SK-N-SH treated with all-trans-retinoic acid at 6 μM for 48 hours (cell line): ENCODE results near the gene OAS1.

Source experiments
- ATAC-seq: fragments of 200-7000 bp; cut with Tn5 transposase; 3 replicates; pipeline ENCODE4 v1.9.1; 2020; ENCODE audit warnings: mild to moderate bottlenecking, moderate library complexity
- ARNTL ChIP-seq: fragments of 450-650 bp; formaldehyde crosslinking; IDR thresholded peaks from 2 replicates; pipeline ENCODE4 v1.5.0; 2020; ENCODE audit warnings: low read depth, mild to moderate bottlenecking, moderate library complexity, borderline replicate concordance
- BACH2 ChIP-seq: fragments of 250-450 bp; sonication (Bioruptor Pico); IDR thresholded peaks from 2 replicates; pipeline ENCODE4 v1.9.0; 2021; ENCODE audit warnings: mild to moderate bottlenecking, borderline replicate concordance
- CREB5 ChIP-seq: fragments of 250-450 bp; sonication (Bioruptor Pico); IDR thresholded peaks from 2 replicates; pipeline ENCODE4 v1.5.1; 2020; ENCODE audit warnings: low read depth, mild to moderate bottlenecking, moderate library complexity
- CSDC2 ChIP-seq: fragments of 250-450 bp; sonication (Bioruptor Pico); IDR thresholded peaks from 2 replicates; pipeline ENCODE4 v1.5.0; 2020; ENCODE audit warnings: mild to moderate bottlenecking, moderate library complexity
- CSRNP3 ChIP-seq: fragments of 250-450 bp; sonication (Bioruptor Pico); IDR thresholded peaks from 2 replicates; pipeline ENCODE4 v1.5.1; 2021; ENCODE audit warnings: mild to moderate bottlenecking, moderate library complexity
- ESRRG ChIP-seq: fragments of 250-450 bp; sonication (Bioruptor Pico); IDR thresholded peaks from 2 replicates; pipeline ENCODE4 v1.6.1; 2021; ENCODE audit warnings: mild to moderate bottlenecking
- GLIS3 ChIP-seq: fragments of 250-450 bp; sonication (Bioruptor Pico); IDR thresholded peaks from 2 replicates; pipeline ENCODE4 v1.5.0; 2020; ENCODE audit warnings: mild to moderate bottlenecking, moderate library complexity
- ISL1 ChIP-seq: fragments of 250-450 bp; sonication (Bioruptor Pico); IDR thresholded peaks from 2 replicates; pipeline ENCODE4 v2.1.2; 2022; ENCODE audit warnings: mild to moderate bottlenecking, moderate library complexity
- OSR1 ChIP-seq: fragments of 250-450 bp; sonication (Bioruptor Pico); IDR thresholded peaks from 2 replicates; pipeline ENCODE4 v1.8.0; 2022; ENCODE audit warnings: moderate library complexity, mild to moderate bottlenecking, inconsistent platforms
- PATZ1 ChIP-seq: fragments of 250-450 bp; sonication (Bioruptor Pico); IDR thresholded peaks from 2 replicates; pipeline ENCODE4 v1.8.0; 2020; ENCODE audit warnings: mild to moderate bottlenecking, moderate library complexity, borderline replicate concordance
- POU6F1 ChIP-seq: fragments of 250-450 bp; sonication (Bioruptor Pico); IDR thresholded peaks from 2 replicates; pipeline ENCODE4 v1.8.0; 2021; ENCODE audit warnings: low read depth, mild to moderate bottlenecking, moderate library complexity, borderline replicate concordance
- PPARA ChIP-seq: fragments of 250-450 bp; sonication (Bioruptor Pico); IDR thresholded peaks from 2 replicates; pipeline ENCODE4 v1.5.0; 2020; ENCODE audit warnings: mild to moderate bottlenecking, borderline replicate concordance
- SNAI2 ChIP-seq: fragments of 250-450 bp; sonication (Bioruptor Pico); IDR thresholded peaks from 2 replicates; pipeline ENCODE4 v1.5.0; 2020; ENCODE audit warnings: mild to moderate bottlenecking, moderate library complexity
- TCF4 ChIP-seq: fragments of 250-450 bp; sonication (Bioruptor Pico); IDR thresholded peaks from 2 replicates; pipeline ENCODE4 v1.8.0; 2021; ENCODE audit warnings: mild to moderate bottlenecking, moderate library complexity, borderline replicate concordance
- TOX ChIP-seq: fragments of 250-450 bp; sonication (Bioruptor Pico); IDR thresholded peaks from 2 replicates; pipeline ENCODE4 v1.8.0; 2021; ENCODE audit warnings: mild to moderate bottlenecking, moderate library complexity, borderline replicate concordance
- TSHZ2 ChIP-seq: fragments of 250-450 bp; sonication (Bioruptor Pico); IDR thresholded peaks from 2 replicates; pipeline ENCODE4 v1.5.0; 2020; ENCODE audit warnings: mild to moderate bottlenecking, moderate library complexity
- ZFP3 ChIP-seq: fragments of 250-450 bp; sonication (Bioruptor Pico); IDR thresholded peaks from 2 replicates; pipeline ENCODE4 v1.5.0; 2020; ENCODE audit warnings: mild to moderate bottlenecking, moderate library complexity
- ZFP30 ChIP-seq: fragments of 450-650 bp; formaldehyde crosslinking; IDR thresholded peaks from 2 replicates; pipeline ENCODE4 v1.5.0; 2022; ENCODE audit warnings: mild to moderate bottlenecking, moderate library complexity
- ZNF565 ChIP-seq: fragments of 450-650 bp; formaldehyde crosslinking; conservative IDR thresholded peaks from 2 replicates; pipeline ENCODE4 v1.5.0; 2020; ENCODE audit warnings: low read depth, mild to moderate bottlenecking, moderate library complexity
- ZNF70 ChIP-seq: fragments of 450-650 bp; formaldehyde crosslinking; IDR thresholded peaks from 2 replicates; pipeline ENCODE4 v1.5.0; 2020; ENCODE audit warnings: mild to moderate bottlenecking, moderate library complexity

Gene OAS1

GRCh38 chr12:112876506-112876905 lies 30.3 kb upstream of the OAS1 start:
- TF ChIP-seq ZNF565, result no peak
- no peak for TF ChIP-seq CREB5
- TF ChIP-seq BACH2 (CRISPR knock-in tag), result no peak
- no peak for TF ChIP-seq TSHZ2
- TF ChIP-seq PATZ1, result no peak
- no peak for TF ChIP-seq ARNTL (CRISPR knock-in tag)
- TF ChIP-seq POU6F1 (CRISPR knock-in tag), result no peak
- no peak for TF ChIP-seq TOX (CRISPR knock-in tag)
- TF ChIP-seq CSRNP3 (CRISPR knock-in tag), result no peak
- TF ChIP-seq SNAI2, result no peak
- TF ChIP-seq ISL1, result no peak
- no peak for TF ChIP-seq GLIS3
- TF ChIP-seq ZFP3 (CRISPR knock-in tag), result no peak
- TF ChIP-seq PPARA (CRISPR knock-in tag), result no peak
- TF ChIP-seq ZFP30 (CRISPR knock-in tag), result no peak
- TF ChIP-seq ESRRG (CRISPR knock-in tag), result no peak
- no peak for TF ChIP-seq CSDC2 (CRISPR knock-in tag)
- no peak for TF ChIP-seq ZNF70 (CRISPR knock-in tag)
- TF ChIP-seq, all 23 proteins: peak for 0

GRCh38 chr12:112877006-112877405 lies 29.8 kb upstream of the OAS1 start:
- TF ChIP-seq TCF4 (CRISPR knock-in tag), result no peak
- TF ChIP-seq CSDC2 (CRISPR knock-in tag), result no peak
- TF ChIP-seq ISL1, result no peak
- no peak for TF ChIP-seq OSR1
- TF ChIP-seq ZFP3 (CRISPR knock-in tag), result no peak
- no peak for TF ChIP-seq POU6F1 (CRISPR knock-in tag)
- TF ChIP-seq CSRNP3 (CRISPR knock-in tag), result no peak
- no peak for TF ChIP-seq ZNF70 (CRISPR knock-in tag)
- no peak for TF ChIP-seq TSHZ2
- no peak for ATAC-seq

More at GRCh38 chr12:112876506-112876905, 30.3 kb upstream of the OAS1 start:
- ATAC-seq, result no peak
